ENCODE results near the gene PARP16. TPM values are rescaled to one million over a fixed set of nuclear protein-coding genes. Genes with fewer than 3 reads are reported as not detected.
A peak's percentile ranks its signal among the peaks of the same experiment; 100 is the strongest.
"Not testable (repeated sequence)": the region's sequence is repeated elsewhere in the genome, so short reads cannot be mapped to it uniquely, and the experiment has no call there.

The PARP16 gene
- polyA plus RNA-seq, 3 donors from 2014 or later, result 17.1 to 28.3 (median 17.4) TPM

- Mint-ChIP-seq H3K27me3 (ENCODE audit: low read depth in 3 of 3) (peaks cover 0 to 2% (median 0%) of the 10 kb centered on the region in 3 donors), H3K4me1 (peaks cover 42 to 64% of the 10 kb centered on the region in 2 donors), H3K27ac (peak overlapping the region; percentile 40 to 80 (median 63)), H3K36me3 (peaks cover 0 to 4% (median 3%) of the 10 kb centered on the region in 3 donors), H3K4me3 (peak overlapping the region in 3 of 5 donors; percentile 3 to 26 (median 6)), H3K9me3 (no peaks in the 10 kb centered on the region)
- DNase-seq, result no peak
Observed at GRCh38 chr15:65278480-65278879, 8.2 kb downstream of the PARP16 start.

- Mint-ChIP-seq H3K27me3 (ENCODE audit: low read depth in 3 of 3) (no peaks in the 10 kb centered on the region), H3K9me3 (no peaks in the 10 kb centered on the region), H3K27ac (peak overlapping the region in 1 of 6 donors; percentile 83), H3K36me3 (peaks cover 0 to 3% (median 0%) of the 10 kb centered on the region in 3 donors), H3K4me3 (no peak overlapping the region), H3K4me1 (peaks cover 37 to 52% of the 10 kb centered on the region in 2 donors)
- no peak for DNase-seq
Observed at GRCh38 chr15:65277015-65277414, 9.7 kb downstream of the PARP16 start.

- H3K4me1 Mint-ChIP-seq, result peaks cover 40 to 50% of the 10 kb centered on the region in 2 donors
- peaks cover 0 to 3% (median 0%) of the 10 kb centered on the region in 3 donors for H3K36me3 Mint-ChIP-seq
- no peak overlapping the region for H3K4me3 Mint-ChIP-seq
Observed at GRCh38 chr15:65275728-65276126, 11.0 kb downstream of the PARP16 start.

GRCh38 chr15:65275104-65275727 lies 11.5 kb downstream of the PARP16 start:
- Mint-ChIP-seq H3K9me3 (no peaks in the 10 kb centered on the region), H3K36me3 (peaks cover 0 to 3% (median 0%) of the 10 kb centered on the region in 3 donors), H3K27me3 (ENCODE audit: low read depth in 3 of 3) (no peaks in the 10 kb centered on the region), H3K27ac (peak overlapping the region; percentile 0 to 79 (median 48)), H3K4me3 (peak overlapping the region in 1 of 5 donors; percentile 5), H3K4me1 (peaks cover 40 to 45% of the 10 kb centered on the region in 2 donors)
- DNase-seq, result no peak

More at GRCh38 chr15:65275728-65276126, 11.0 kb downstream of the PARP16 start:
- Mint-ChIP-seq H3K9me3 (no peaks in the 10 kb centered on the region), H3K27ac (peak overlapping the region in 5 of 6 donors; percentile 2 to 79 (median 59)), H3K27me3 (ENCODE audit: low read depth in 3 of 3) (no peaks in the 10 kb centered on the region)
- DNase-seq, result no peak

GRCh38 chr15:65270811-65271545 lies 15.7 kb downstream of the PARP16 start:
- H3K36me3 Mint-ChIP-seq, result peaks cover 8 to 13% (median 8%) of the 10 kb centered on the region in 3 donors
- peaks cover 20 to 22% of the 10 kb centered on the region in 2 donors for H3K4me1 Mint-ChIP-seq
- not testable (repeated sequence) for H3K27ac Mint-ChIP-seq; H3K27me3 Mint-ChIP-seq (ENCODE audit: low read depth in 3 of 3); H3K9me3 Mint-ChIP-seq; DNase-seq; H3K4me3 Mint-ChIP-seq

GRCh38 chr15:65268411-65268810 lies 18.3 kb downstream of the PARP16 start:
- Mint-ChIP-seq H3K36me3 (peaks cover 8 to 21% (median 8%) of the 10 kb centered on the region in 3 donors), H3K9me3 (no peaks in the 10 kb centered on the region), H3K27me3 (ENCODE audit: low read depth in 3 of 3) (no peaks in the 10 kb centered on the region), H3K4me3 (no peak overlapping the region), H3K27ac (no peak overlapping the region), H3K4me1 (peaks cover 6 to 10% of the 10 kb centered on the region in 2 donors)
- DNase-seq, result no peak

GRCh38 chr15:65266469-65266868 lies 20.2 kb downstream of the PARP16 start:
- no peaks in the 10 kb centered on the region for H3K27me3 Mint-ChIP-seq (ENCODE audit: low read depth in 3 of 3)
- no peak for DNase-seq
- no peak overlapping the region for H3K27ac Mint-ChIP-seq
- H3K36me3 Mint-ChIP-seq, result peaks cover 8 to 32% (median 11%) of the 10 kb centered on the region in 3 donors
- peaks cover 6% of the 10 kb centered on the region in 2 donors for H3K4me1 Mint-ChIP-seq
- H3K4me3 Mint-ChIP-seq, result no peak overlapping the region
- H3K9me3 Mint-ChIP-seq, result no peaks in the 10 kb centered on the region

- no peaks in the 10 kb centered on the region for H3K9me3 Mint-ChIP-seq
- peaks cover 4 to 6% of the 10 kb centered on the region in 2 donors for H3K4me1 Mint-ChIP-seq
- peaks cover 16 to 44% (median 22%) of the 10 kb centered on the region in 3 donors for H3K36me3 Mint-ChIP-seq
- H3K27me3 Mint-ChIP-seq (ENCODE audit: low read depth in 3 of 3), result no peaks in the 10 kb centered on the region
- H3K27ac Mint-ChIP-seq, result peak overlapping the region in 1 of 6 donors; percentile 16
- no peak overlapping the region for H3K4me3 Mint-ChIP-seq
- no peak for DNase-seq
Observed at GRCh38 chr15:65264863-65265430, 21.7 kb downstream of the PARP16 start.

- no peak overlapping the region for H3K27ac Mint-ChIP-seq
- peaks cover 4 to 6% of the 10 kb centered on the region in 2 donors for H3K4me1 Mint-ChIP-seq
- no peak overlapping the region for H3K4me3 Mint-ChIP-seq
Observed at GRCh38 chr15:65263313-65263712, 23.4 kb downstream of the PARP16 start.

GRCh38 chr15:65260968-65261367 lies 25.7 kb downstream of the PARP16 start:
- H3K4me1 Mint-ChIP-seq, result no peaks in the 10 kb centered on the region
- peaks cover 27 to 53% (median 35%) of the 10 kb centered on the region in 3 donors for H3K36me3 Mint-ChIP-seq
- no peaks in the 10 kb centered on the region for H3K9me3 Mint-ChIP-seq
- H3K4me3 Mint-ChIP-seq, result no peak overlapping the region
- peak overlapping the region in 2 of 6 donors; percentile 9 to 56 for H3K27ac Mint-ChIP-seq
- H3K27me3 Mint-ChIP-seq (ENCODE audit: low read depth in 3 of 3), result peaks cover 0 to 2% (median 0%) of the 10 kb centered on the region in 3 donors
- DNase-seq, result no peak

More at GRCh38 chr15:65263313-65263712, 23.4 kb downstream of the PARP16 start:
- Mint-ChIP-seq H3K27me3 (ENCODE audit: low read depth in 3 of 3) (no peaks in the 10 kb centered on the region), H3K9me3 (no peaks in the 10 kb centered on the region), H3K36me3 (peaks cover 19 to 52% (median 26%) of the 10 kb centered on the region in 3 donors)
- no peak for DNase-seq

GRCh38 chr15:65259367-65259797 lies 27.3 kb downstream of the PARP16 start:
- Mint-ChIP-seq H3K4me1 (no peaks in the 10 kb centered on the region), H3K9me3 (no peaks in the 10 kb centered on the region), H3K27me3 (ENCODE audit: low read depth in 3 of 3) (peaks cover 0 to 2% (median 0%) of the 10 kb centered on the region in 3 donors), H3K36me3 (peaks cover 30 to 52% (median 36%) of the 10 kb centered on the region in 3 donors), H3K27ac (no peak overlapping the region), H3K4me3 (no peak overlapping the region)
- no peak for DNase-seq

- no peak overlapping the region for H3K27ac Mint-ChIP-seq
- DNase-seq, result no peak
- H3K9me3 Mint-ChIP-seq, result no peaks in the 10 kb centered on the region
- H3K4me3 Mint-ChIP-seq, result no peak overlapping the region
- peaks cover 30 to 53% (median 36%) of the 10 kb centered on the region in 3 donors for H3K36me3 Mint-ChIP-seq
- no peaks in the 10 kb centered on the region for H3K4me1 Mint-ChIP-seq
- H3K27me3 Mint-ChIP-seq (ENCODE audit: low read depth in 3 of 3), result peaks cover 0 to 2% (median 0%) of the 10 kb centered on the region in 3 donors
Observed at GRCh38 chr15:65258375-65259262, 28.1 kb downstream of the PARP16 start.
